Panc1 (cell line): ENCODE results near the gene CREBBP.

Source experiments
- CTCF ChIP-seq: fragments of 450-650 bp; IDR thresholded peaks from 2 replicates; pipeline ENCODE4 v1.5.1; 2017; ENCODE audit warnings: mild to moderate bottlenecking
- SIN3A ChIP-seq: IDR thresholded peaks from 2 replicates; pipeline ENCODE4 v1.6.1; 2012; ENCODE audit warnings: low read depth, mild to moderate bottlenecking, low read length, moderate library complexity, borderline replicate concordance; ENCODE audit not compliant: insufficient read depth

GRCh38 chr16:3808308-3809063, 72.0 kb downstream of the CREBBP start:
- TF ChIP-seq CTCF: no peak
- no peak for TF ChIP-seq SIN3A
